SK-N-SH (cell line): ENCODE results near the gene EEF1G. TPM values are rescaled to one million over a fixed set of nuclear protein-coding genes. Genes with fewer than 3 reads are reported as not detected.

Experiments
- CTCF ChIA-PET: fragments of 300-600, 350-600 bp; formaldehyde crosslinking; extraction: SDS; loops from one replicate; lab custom pipeline; 2021; lab: Yijun Ruan, JAX
- POLR2A ChIA-PET: fragments of 350-600 bp; sonication (Branson Sonifier 250); formaldehyde crosslinking; extraction: SDS; loops from one replicate; lab custom pipeline; 2020; ENCODE audit warnings: antibody characterized with exemption, inconsistent platforms; lab: Yijun Ruan, JAX
- DNase-seq: peaks from one replicate; pipeline ENCODE4 v3.0.0; 2012
- H2AFZ ChIP-seq: fragments of 200-600 bp; sonication (generic); 2 replicates; pipeline ENCODE4 v1.8.1; 2016; ENCODE audit warnings: antibody characterized with exemption, mild to moderate bottlenecking, low read depth
- H3F3A ChIP-seq: fragments of 200-600 bp; sonication (generic); replicated peaks from 2 replicates; pipeline ENCODE3; 2016; ENCODE audit warnings: antibody characterized with exemption, mild to moderate bottlenecking; ENCODE audit not compliant: insufficient read depth
- H3K27ac ChIP-seq, 2 experiments: fragments of 200-500 bp in 1 of 2; fragments of 200-600 bp in 1 of 2; sonication (Bioruptor generic) in 1 of 2; sonication (generic), shearing (Covaris generic) in 1 of 2; 2 replicates each; pipeline versions ENCODE4 v1.5.1 to v1.6.1; 2014 to 2016; ENCODE audit warnings: low read depth in 2 of 2, inconsistent platforms in 1 of 2, low read length in 1 of 2, mild to moderate bottlenecking in 1 of 2, mixed read lengths in 1 of 2
- H3K27me3 ChIP-seq: fragments of 200-600 bp; sonication (generic), shearing (Covaris generic); 2 replicates; pipeline ENCODE4 v1.6.1; 2016; ENCODE audit warnings: mixed run types; ENCODE audit not compliant: insufficient read depth
- H3K36me3 ChIP-seq, 2 experiments: fragments of 200-500 bp in 1 of 2; fragments of 200-600 bp in 1 of 2; sonication (Bioruptor generic) in 1 of 2; sonication (generic) in 1 of 2; replicated peaks in 1 of 2; 2 replicates each; pipeline versions ENCODE3 to v1.5.1; 2014 to 2016; ENCODE audit warnings: low read length in 1 of 2, mild to moderate bottlenecking in 1 of 2; ENCODE audit not compliant: insufficient read depth in 2 of 2, control insufficient read depth in 1 of 2
- H3K4me1 ChIP-seq, 2 experiments: fragments of 200-500 bp in 1 of 2; fragments of 200-600 bp in 1 of 2; sonication (Bioruptor generic) in 1 of 2; sonication (generic), shearing (Covaris generic) in 1 of 2; 2 replicates each; pipeline versions ENCODE4 v1.5.1 to v1.6.1; 2014 to 2016; ENCODE audit warnings: low read depth in 1 of 2, low read length in 1 of 2, mixed run types in 1 of 2; ENCODE audit not compliant: insufficient read depth in 2 of 2, control insufficient read depth in 1 of 2
- H3K4me2 ChIP-seq: fragments of 200-600 bp; sonication (generic), shearing (Covaris generic); 2 replicates; pipeline ENCODE4 v1.6.1; 2017; ENCODE audit warnings: mixed run types
- H3K4me3 ChIP-seq, 2 experiments: fragments of 200-500 bp in 1 of 2; fragments of 200-600 bp in 1 of 2; sonication (Bioruptor generic) in 1 of 2; sonication (generic), shearing (Covaris generic) in 1 of 2; 2 replicates each; pipeline versions ENCODE4 v1.5.1 to v1.8.1; 2014 to 2016; ENCODE audit warnings: low read depth in 2 of 2, inconsistent platforms in 1 of 2, low read length in 1 of 2, mild to moderate bottlenecking in 1 of 2, mixed read lengths in 1 of 2, moderate library complexity in 1 of 2
- H3K79me2 ChIP-seq: fragments of 200-600 bp; sonication (generic); 2 replicates; pipeline ENCODE4 v1.8.1; 2017; ENCODE audit warnings: mild to moderate bottlenecking; ENCODE audit not compliant: insufficient read depth
- H3K9ac ChIP-seq: fragments of 200-600 bp; sonication (generic); 2 replicates; pipeline ENCODE4 v1.6.1; 2017; ENCODE audit warnings: mixed run types
- H3K9me2 ChIP-seq: fragments of 200-600 bp; sonication (generic); 2 replicates; pipeline ENCODE4 v1.6.1; 2017; ENCODE audit warnings: mixed run types
- H3K9me3 ChIP-seq: fragments of 200-600 bp; sonication (generic); 2 replicates; pipeline ENCODE4 v1.6.1; 2017; ENCODE audit warnings: mixed run types, mild to moderate bottlenecking, moderate library complexity
- H4K20me1 ChIP-seq: fragments of 200-600 bp; sonication (generic); 2 replicates; pipeline ENCODE4 v1.6.1; 2017; ENCODE audit warnings: mild to moderate bottlenecking, mixed run types; ENCODE audit not compliant: insufficient read depth
- EP300 ChIP-seq, 2 experiments: IDR thresholded peaks; 2 replicates each; pipeline versions ENCODE4 v1.4.0 to v1.6.1; 2012; ENCODE audit warnings: borderline replicate concordance in 1 of 2, low read depth in 1 of 2, low read length in 1 of 2
- FOSL2 ChIP-seq: IDR thresholded peaks from 2 replicates; pipeline ENCODE4 v1.4.0; 2012; ENCODE audit warnings: low read depth, mild to moderate bottlenecking, moderate library complexity, borderline replicate concordance
- FOXM1 ChIP-seq: IDR thresholded peaks from 2 replicates; pipeline ENCODE4 v1.4.0; 2012; ENCODE audit warnings: low read depth, mild to moderate bottlenecking
- GABPA ChIP-seq: IDR thresholded peaks from 2 replicates; pipeline ENCODE4 v1.4.0; 2012; ENCODE audit warnings: low read depth, mild to moderate bottlenecking
- GATA2 ChIP-seq: sonication (generic); formaldehyde crosslinking; IDR thresholded peaks from 2 replicates; pipeline ENCODE4 v1.5.0; 2020; ENCODE audit warnings: mild to moderate bottlenecking, missing genetic modification reagents
- IRF3 ChIP-seq: fragments of 150-350 bp; IDR thresholded peaks from 2 replicates; pipeline ENCODE4 v1.6.1; 2016; ENCODE audit warnings: mild to moderate bottlenecking, low read depth, low read length
- MEF2A ChIP-seq: IDR thresholded peaks from 2 replicates; pipeline ENCODE4 v1.4.0; 2012; ENCODE audit warnings: low read depth, borderline replicate concordance
- RAD21 ChIP-seq: IDR thresholded peaks from 2 replicates; pipeline ENCODE4 v1.6.1; 2012; ENCODE audit warnings: mild to moderate bottlenecking, low read length
- REST ChIP-seq: IDR thresholded peaks from 2 replicates; pipeline ENCODE4 v1.6.1; 2012; ENCODE audit warnings: mild to moderate bottlenecking, low read depth, low read length, moderate library complexity
- TEAD4 ChIP-seq: IDR thresholded peaks from 2 replicates; pipeline ENCODE4 v1.4.0; 2012; ENCODE audit warnings: mild to moderate bottlenecking, borderline replicate concordance; ENCODE audit not compliant: insufficient read depth
- USF2 ChIP-seq: fragments of 150-350 bp; IDR thresholded peaks from 2 replicates; pipeline ENCODE4 v1.6.1; 2017; ENCODE audit warnings: antibody characterized with exemption, low read length, low read depth, borderline replicate concordance
- YY1 ChIP-seq: IDR thresholded peaks from 2 replicates; pipeline ENCODE4 v1.4.0; 2012; ENCODE audit warnings: low read depth, mild to moderate bottlenecking
- WGBS: methylation state at CpG from one replicate; pipeline ENCODE4 v1.1.6; 2017; ENCODE audit warnings: low lambda C conversion rate; 5-methylcytosine and 5-hydroxymethylcytosine counted together
- polyA plus RNA-seq, 3 experiments: library from polyadenylated mRNA; depleted of rRNA; stranded (reverse); fragments of >200 nt; gene quantifications; 2 replicates each; pipeline ENCODE4 v1.2.3, GENCODE V29; 2012

The EEF1G gene
- polyA plus RNA-seq, 1 of the 3 experiments (the other 2 are of a cell fraction) = 1,853 TPM

GRCh38 chr11:62554387-62555167 is 19.1 kb downstream of the EEF1G start:
- H2AFZ ChIP-seq = no peak overlapping the region
- H4K20me1 ChIP-seq = no peaks in the 10 kb centered on the region
- H3K27ac ChIP-seq = peak overlapping the region; percentile 67 to 97; a peak in 3 of 4 replicates
- H3K79me2 ChIP-seq = peaks cover 36% of the 10 kb centered on the region; the same call in 1 of the 2 replicates
- H3K4me1 ChIP-seq = peaks cover 38 to 66% of the 10 kb centered on the region in 2 experiments
- ChIA-PET POLR2A (interaction anchor here (1.1 to 1.2 kb wide), 2 partner anchors 18 to 160 kb away, joined by 3 to 5 read pairs; no protein-coding TSS in a partner anchor), CTCF (interaction anchor here (1.0 to 11.8 kb wide), 5 partner anchors 11 to 160 kb away, joined by 3 to 90 read pairs (median 13); no protein-coding TSS in a partner anchor)
- TF ChIP-seq TEAD4 (no peak), IRF3 (no peak), MEF2A (no peak), YY1 (no peak), USF2 (no peak), GATA2 (CRISPR knock-in tag) (no peak), EP300 (IDR thresholded peaks at IDR 0.05; ENCODE audit: borderline replicate concordance in 1 of 2, low read depth in 1 of 2, low read length in 1 of 2) (no peak), FOSL2 (no peak), RAD21 (no peak), GABPA (no peak), REST (no peak), FOXM1 (no peak)
- WGBS = 90% methylated on average over 6 of the region's 7 CpGs
- H3K9ac ChIP-seq = peak overlapping the region; percentile 82
- DNase-seq = no peak
- H3F3A ChIP-seq = peaks cover 73% of the 10 kb centered on the region
- H3K9me3 ChIP-seq = no peaks in the 10 kb centered on the region
- peak overlapping the region; percentile 85 for H3K4me2 ChIP-seq
- no peaks in the 10 kb centered on the region for H3K9me2 ChIP-seq
- no peaks in the 10 kb centered on the region for H3K27me3 ChIP-seq
- peak overlapping the region in 1 of 2 experiments; percentile 56; a peak in 2 of 4 replicates for H3K4me3 ChIP-seq
- H3K36me3 ChIP-seq = peaks cover 14 to 21% of the 10 kb centered on the region in 2 experiments
